ENCODE data around the gene TRABD.

TRABD gene

DNA sequence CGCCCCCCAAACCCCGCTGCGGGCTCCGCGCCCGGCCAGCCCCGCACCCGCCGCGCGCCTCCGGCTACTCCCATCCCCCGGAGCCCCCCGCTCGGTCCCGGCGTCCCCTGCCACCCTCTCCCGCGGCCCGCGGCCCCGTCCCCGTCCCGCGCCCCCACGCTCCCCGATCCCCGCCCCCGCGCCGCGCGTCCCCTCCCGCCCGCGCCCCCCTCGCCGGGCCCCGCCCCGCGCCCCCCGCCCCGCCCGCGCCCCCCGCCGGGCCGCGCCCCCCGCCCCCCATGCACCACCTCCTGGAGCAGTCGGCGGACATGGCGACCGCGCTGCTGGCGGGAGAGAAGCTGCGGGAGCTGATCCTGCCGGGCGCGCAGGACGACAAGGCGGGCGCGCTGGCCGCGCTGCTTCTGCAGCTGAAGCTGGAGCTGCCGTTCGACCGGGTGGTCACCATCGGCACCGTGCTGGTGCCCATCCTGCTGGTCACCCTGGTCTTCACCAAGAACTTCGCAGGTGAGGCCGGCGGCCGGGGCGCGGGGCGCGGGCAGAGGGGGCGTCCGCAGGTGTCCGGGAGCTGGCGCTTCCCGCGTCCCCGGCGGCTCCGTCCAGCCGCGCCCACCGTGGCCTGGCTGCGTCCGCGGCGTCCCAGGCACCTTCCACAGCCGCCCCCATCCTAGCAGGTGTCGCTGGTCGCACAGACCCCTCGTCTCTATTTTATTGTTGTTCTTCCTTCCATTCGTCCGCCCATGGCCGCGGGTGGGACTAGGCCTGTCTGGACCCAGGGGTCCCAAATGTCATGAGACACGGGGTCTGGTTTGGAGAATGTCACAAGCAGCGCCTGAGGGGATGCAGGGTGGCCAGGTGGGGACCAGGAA lies 15.0 kb upstream of the TRABD start, which contains the start of gene PANX2:
TSS of gene PANX2 (plus strand) at position 279 of the 866 bp plus-strand sequence. CDS start at position 279, 0 bp downstream.
- ChIA-PET POLR2A (interaction anchor here (1.0 to 1.8 kb wide), 4 partner anchors 12 to 20 kb away, joined by 3 to 4 read pairs (median 4); no protein-coding TSS in a partner anchor), CTCF (no interaction called here)
- TF ChIP-seq CTBP1 (IDR thresholded peaks at IDR 0.05; ENCODE audit: borderline replicate concordance): no peak
- TF ChIP-seq FOXK2 (IDR thresholded peaks at IDR 0.05): no peak
- TF ChIP-seq SP1 (IDR thresholded peaks at IDR 0.05): no peak
- no peak for TF ChIP-seq L3MBTL2 (conservative IDR thresholded peaks at IDR 0.05)
- TF ChIP-seq FOXM1 (IDR thresholded peaks at IDR 0.05; ENCODE audit: borderline replicate concordance): no peak
- DNase-seq (ENCODE audit: extremely low spot score): no peak

DNA sequence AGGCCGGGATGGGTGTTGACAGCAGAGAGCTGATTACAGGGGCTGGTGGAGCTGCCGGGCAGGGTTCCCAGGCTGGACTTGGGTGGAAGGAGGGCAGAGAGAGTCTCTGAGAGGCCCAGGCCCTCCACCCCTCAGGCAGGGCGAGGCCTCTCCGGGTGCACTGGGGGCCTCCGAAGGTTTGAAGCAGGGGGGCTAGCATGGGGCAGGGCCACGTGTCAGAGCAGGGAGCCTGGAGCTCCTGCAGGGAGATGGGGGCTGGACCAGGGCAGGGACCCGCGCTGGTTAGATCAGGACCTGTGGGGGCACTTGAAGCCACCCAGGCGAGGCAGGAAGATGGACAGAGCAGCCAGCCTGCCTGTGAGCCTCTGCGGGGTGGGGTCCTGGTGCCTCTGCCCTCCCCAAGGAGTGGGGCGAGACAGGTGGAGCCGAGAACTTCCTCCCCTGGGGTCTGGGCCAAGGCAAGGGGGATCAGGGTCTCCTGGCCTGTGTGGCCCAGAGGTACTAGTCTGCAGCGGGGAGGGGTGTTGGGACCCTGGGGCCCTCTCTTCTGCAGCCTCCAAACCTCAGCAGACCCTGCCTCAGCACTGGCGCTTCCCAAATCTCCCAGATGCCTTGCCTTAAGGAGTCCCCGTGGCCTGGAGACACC lies 14.3 kb upstream of the TRABD start:
- CTCF ChIA-PET: no interaction called here
- POLR2A ChIA-PET: interaction anchor here (1.3 to 1.8 kb wide), 3 partner anchors 11 to 15 kb away, joined by 3 to 4 read pairs (median 4); no protein-coding TSS in a partner anchor
- DNase-seq (ENCODE audit: extremely low spot score): no peak
- TF ChIP-seq BHLHE40 (IDR thresholded peaks at IDR 0.05; ENCODE audit: borderline replicate concordance): no peak

DNA sequence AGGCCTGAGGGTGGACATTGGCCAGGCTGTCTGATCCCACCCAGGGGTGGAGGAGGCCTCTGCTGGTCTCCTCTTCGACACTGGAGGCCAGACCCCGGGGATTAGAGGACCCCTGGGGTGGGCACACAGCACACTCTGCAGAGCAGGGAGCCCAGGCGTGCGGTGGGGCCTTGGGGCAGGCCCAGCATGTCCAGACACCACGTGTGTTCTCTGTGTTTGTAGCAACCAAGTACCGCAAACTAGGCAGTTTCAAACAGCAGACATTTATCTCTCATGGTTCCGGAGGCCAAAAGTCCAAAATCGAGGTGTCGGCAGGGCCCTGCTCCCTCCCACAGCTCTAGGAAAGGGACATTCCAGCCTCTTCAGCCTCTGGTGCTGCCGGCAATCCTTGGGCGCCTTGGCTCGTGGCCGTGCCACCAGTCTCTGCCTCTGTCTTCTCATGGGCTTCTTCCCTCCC lies 13.7 kb upstream of the TRABD start:
- DNase-seq (ENCODE audit: extremely low spot score): no peak
- ChIA-PET CTCF (no interaction called here), POLR2A (interaction anchor here (0.7 to 1.8 kb wide), 2 partner anchors 10 to 15 kb away, joined by 3 to 4 read pairs; no protein-coding TSS in a partner anchor)
- no peak for TF ChIP-seq SUZ12 (IDR thresholded peaks at IDR 0.05)
- no peak for TF ChIP-seq HDGF (IDR thresholded peaks at IDR 0.05; ENCODE audit: borderline replicate concordance)
- TF ChIP-seq TARDBP (IDR thresholded peaks at IDR 0.05): no peak
- no peak for TF ChIP-seq PKNOX1 (IDR thresholded peaks at IDR 0.05)
- TF ChIP-seq FOXA1 (IDR thresholded peaks at IDR 0.05): no peak
- no peak for TF ChIP-seq BHLHE40 (IDR thresholded peaks at IDR 0.05; ENCODE audit: borderline replicate concordance)
- TF ChIP-seq ELF4 (IDR thresholded peaks at IDR 0.05): no peak
- TF ChIP-seq FOXK2 (IDR thresholded peaks at IDR 0.05): no peak

- no peak for DNase-seq (ENCODE audit: extremely low spot score)
- TF ChIP-seq HDGF (IDR thresholded peaks at IDR 0.05; ENCODE audit: borderline replicate concordance): no peak
- ChIA-PET CTCF (no interaction called here), POLR2A (no interaction called here)
Observed at GRCh38 chr22:50173311-50173982, 12.3 kb upstream of the TRABD start.

GRCh38 chr22:50173983-50174355 lies 11.7 kb upstream of the TRABD start:
- TF ChIP-seq BHLHE40 (IDR thresholded peaks at IDR 0.05; ENCODE audit: borderline replicate concordance) (no peak), FOXM1 (IDR thresholded peaks at IDR 0.05; ENCODE audit: borderline replicate concordance) (no peak), HDGF (IDR thresholded peaks at IDR 0.05; ENCODE audit: borderline replicate concordance) (no peak), TARDBP (IDR thresholded peaks at IDR 0.05) (no peak), FOXA1 (IDR thresholded peaks at IDR 0.05) (no peak), NFRKB (IDR thresholded peaks at IDR 0.05) (no peak), PKNOX1 (IDR thresholded peaks at IDR 0.05) (no peak), SP1 (IDR thresholded peaks at IDR 0.05) (no peak), SUZ12 (IDR thresholded peaks at IDR 0.05) (no peak), LEF1 (IDR thresholded peaks at IDR 0.05; ENCODE audit: borderline replicate concordance) (no peak), FOXK2 (IDR thresholded peaks at IDR 0.05) (no peak), CTBP1 (IDR thresholded peaks at IDR 0.05; ENCODE audit: borderline replicate concordance) (no peak), ELF4 (IDR thresholded peaks at IDR 0.05) (no peak), ZNF384 (IDR thresholded peaks at IDR 0.05) (no peak)
- CTCF ChIA-PET: no interaction called here

DNA sequence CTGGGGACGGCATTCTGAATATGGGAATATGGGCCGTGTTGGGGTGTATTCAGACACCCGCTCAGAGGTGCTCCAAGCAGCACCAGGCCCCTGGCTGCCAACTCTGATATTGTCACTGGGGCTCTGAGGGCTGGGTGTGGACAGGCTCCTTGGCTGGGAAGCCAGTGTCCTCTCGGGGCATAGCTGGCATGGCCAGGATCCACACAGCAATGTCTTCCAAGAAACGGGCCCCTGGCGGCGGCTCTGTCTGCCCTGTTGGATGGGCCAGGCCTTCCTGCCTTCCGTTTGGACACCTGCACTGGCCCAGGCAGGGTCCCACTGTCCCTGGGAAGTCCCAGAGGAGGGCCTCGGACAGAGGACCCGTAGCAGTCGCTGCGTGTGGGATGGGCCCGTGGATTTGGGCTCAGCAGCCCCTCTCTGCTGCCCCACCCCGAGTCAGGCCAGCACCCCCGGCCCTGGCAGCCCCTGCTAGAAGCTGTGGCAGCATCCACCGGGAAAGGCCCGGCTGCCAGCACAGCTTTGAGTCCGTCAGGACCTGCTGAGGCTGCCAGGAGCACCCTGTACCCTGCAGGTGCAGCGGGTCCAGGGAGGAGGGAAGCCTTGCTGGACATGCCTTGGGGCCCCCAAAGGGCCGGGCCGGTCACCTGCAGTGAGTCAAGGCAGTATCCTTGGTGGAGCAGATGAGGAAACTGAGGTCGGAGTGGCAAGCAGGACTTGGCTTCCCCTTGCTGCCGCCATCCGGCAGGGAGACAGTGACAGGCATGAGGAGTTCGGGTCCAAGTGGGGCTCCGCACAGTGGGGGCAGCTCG lies 11.1 kb upstream of the TRABD start:
- TF ChIP-seq L3MBTL2 (conservative IDR thresholded peaks at IDR 0.05) (no peak), PKNOX1 (IDR thresholded peaks at IDR 0.05) (no peak), CTBP1 (IDR thresholded peaks at IDR 0.05; ENCODE audit: borderline replicate concordance) (no peak), HDGF (IDR thresholded peaks at IDR 0.05; ENCODE audit: borderline replicate concordance) (no peak), LEF1 (IDR thresholded peaks at IDR 0.05; ENCODE audit: borderline replicate concordance) (no peak)
- ChIA-PET POLR2A (no interaction called here), CTCF (interaction anchor here (0.6 kb wide), 1 partner anchor 322 kb away, joined by 3 read pairs; no protein-coding TSS in a partner anchor)
- no peak for DNase-seq (ENCODE audit: extremely low spot score)

More at GRCh38 chr22:50173983-50174355, 11.7 kb upstream of the TRABD start:
- no peak for DNase-seq (ENCODE audit: extremely low spot score)
- POLR2A ChIA-PET: no interaction called here
